ENCODE data around the gene ATP1A3.
"Not testable (repeated sequence)": the region's sequence is repeated elsewhere in the genome, so short reads cannot be mapped to it uniquely, and the experiment has no call there.

The ATP1A3 gene

GRCh38 chr19:41993612-41994483 is at the start of gene ATP1A3:
Gene ATP1A3 (minus strand): TSS chr19:41994230. CDS start chr19:41994076, 154 bp downstream.
- peak; percentile 68 for DNase-seq

- no peak for DNase-seq
Observed at GRCh38 chr19:42042455-42043170, 48.6 kb upstream of the ATP1A3 start.

- DNase-seq, result not testable (repeated sequence)
Observed at GRCh38 chr19:42040491-42040890, 46.5 kb upstream of the ATP1A3 start.

GRCh38 chr19:42040031-42040430 is 46.0 kb upstream of the ATP1A3 start:
- DNase-seq, result no peak

GRCh38 chr19:42038666-42039065 is 44.6 kb upstream of the ATP1A3 start:
- DNase-seq, result no peak

GRCh38 chr19:42037649-42038048 is 43.6 kb upstream of the ATP1A3 start:
- DNase-seq, result no peak

GRCh38 chr19:42034640-42035391 is 40.8 kb upstream of the ATP1A3 start:
- DNase-seq, result peak; percentile 65

GRCh38 chr19:42033413-42033812 is 39.4 kb upstream of the ATP1A3 start:
- no peak for DNase-seq

- DNase-seq, result no peak
Observed at GRCh38 chr19:42032431-42032830, 38.4 kb upstream of the ATP1A3 start.

GRCh38 chr19:42030645-42031440 is 36.8 kb upstream of the ATP1A3 start:
- DNase-seq, result no peak

- no peak for DNase-seq
Observed at GRCh38 chr19:42028304-42029216, 34.5 kb upstream of the ATP1A3 start.

GRCh38 chr19:42024622-42025111 is 30.6 kb upstream of the ATP1A3 start:
- no peak for DNase-seq

GRCh38 chr19:42023943-42024260 is 29.9 kb upstream of the ATP1A3 start:
- DNase-seq, result no peak

- DNase-seq, result no peak
Observed at GRCh38 chr19:42023121-42023942, 29.3 kb upstream of the ATP1A3 start.

GRCh38 chr19:42022616-42023015 is 28.6 kb upstream of the ATP1A3 start:
- no peak for DNase-seq

- no peak for DNase-seq
Observed at GRCh38 chr19:42021185-42021584, 27.2 kb upstream of the ATP1A3 start.

- no peak for DNase-seq
Observed at GRCh38 chr19:42018503-42019193, 24.6 kb upstream of the ATP1A3 start.

- DNase-seq, result no peak
Observed at GRCh38 chr19:42017040-42017439, 23.0 kb upstream of the ATP1A3 start.

- DNase-seq, result not testable (repeated sequence)
Observed at GRCh38 chr19:42012747-42013146, 18.7 kb upstream of the ATP1A3 start.

Data from activated CD8-positive, alpha-beta memory T cell treated with anti-CD3 and anti-CD28 coated beads, Interleukin-2, amount 50 U/mL, for 4 hours (primary cell).